GM23338 (cell line): Measurements from ENCODE around the gene CCDC69. TPM values are rescaled to one million over a fixed set of nuclear protein-coding genes. Genes with fewer than 3 reads are reported as not detected.

Source experiments
- ATAC-seq: fragments of 200-7000 bp; cut with Tn5 transposase; 3 replicates; pipeline ENCODE4 v1.9.1; 2020
- DNase-seq: peaks from one replicate; pipeline ENCODE4 v3.0.0-alpha.2; 2015; ENCODE audit warnings: low spot score
- H2AFZ ChIP-seq: fragments of 200-600 bp; sonication (generic); 2 replicates; pipeline ENCODE4 v1.8.0; 2016; ENCODE audit warnings: antibody characterized with exemption, mild to moderate bottlenecking, moderate library complexity
- H3F3A ChIP-seq: fragments of 200-600 bp; sonication (generic); replicated peaks from 2 replicates; pipeline ENCODE4 v1.8.0; 2017; ENCODE audit warnings: antibody characterized with exemption, mixed run types, low read depth
- H3K27ac ChIP-seq: fragments of 200-600 bp; sonication (generic); 2 replicates; pipeline ENCODE4 v1.6.1; 2016; ENCODE audit warnings: low read depth
- H3K27me3 ChIP-seq: fragments of 200-600 bp; sonication (generic); 2 replicates; pipeline ENCODE4 v1.8.0; 2016; ENCODE audit warnings: mild to moderate bottlenecking, mixed run types, moderate library complexity; ENCODE audit not compliant: insufficient read depth
- H3K36me3 ChIP-seq: fragments of 200-600 bp; sonication (generic); 2 replicates; pipeline ENCODE4 v1.8.0; 2016; ENCODE audit warnings: mild to moderate bottlenecking; ENCODE audit not compliant: insufficient read depth
- H3K4me1 ChIP-seq: fragments of 200-600 bp; sonication (generic); 2 replicates; pipeline ENCODE4 v1.8.0; 2016; ENCODE audit warnings: mild to moderate bottlenecking, moderate library complexity; ENCODE audit not compliant: insufficient read depth
- H3K4me2 ChIP-seq: fragments of 200-600 bp; sonication (generic); 2 replicates; pipeline ENCODE4 v1.7.1; 2017; ENCODE audit warnings: mixed run types
- H3K4me3 ChIP-seq: fragments of 200-600 bp; sonication (generic); 2 replicates; pipeline ENCODE4 v1.6.1; 2016; ENCODE audit warnings: mixed run types
- H3K79me2 ChIP-seq: fragments of 200-600 bp; sonication (generic); replicated peaks from 2 replicates; pipeline ENCODE4 v1.8.0; 2017; ENCODE audit warnings: mild to moderate bottlenecking; ENCODE audit not compliant: insufficient read depth
- H3K9me2 ChIP-seq: fragments of 200-600 bp; sonication (generic); 2 replicates; pipeline ENCODE4 v1.8.0; 2017; ENCODE audit not compliant: insufficient read depth
- H4K20me1 ChIP-seq: fragments of 200-600 bp; sonication (generic); replicated peaks from 2 replicates; pipeline ENCODE4 v1.8.0; 2017; ENCODE audit warnings: mild to moderate bottlenecking; ENCODE audit not compliant: insufficient read depth
- H3K27ac Mint-ChIP-seq: 2 replicates; pipeline ENCODE4 v1.8.0; 2020; ENCODE audit warnings: inconsistent platforms, mild to moderate bottlenecking, moderate library complexity, mixed read lengths
- H3K27me3 Mint-ChIP-seq: 3 replicates; pipeline ENCODE4 v1.8.0; 2022; ENCODE audit warnings: low read depth, mild to moderate bottlenecking, moderate library complexity, mixed read lengths, inconsistent platforms; ENCODE audit not compliant: insufficient read depth, poor library complexity
- H3K36me3 Mint-ChIP-seq: 3 replicates; pipeline ENCODE4 v1.8.0; 2021; ENCODE audit warnings: low read depth, mild to moderate bottlenecking, inconsistent platforms, moderate library complexity, mixed read lengths
- H3K4me1 Mint-ChIP-seq: 3 replicates; pipeline ENCODE4 v1.8.0; 2020; ENCODE audit warnings: mild to moderate bottlenecking, inconsistent platforms, mixed read lengths
- H3K4me3 Mint-ChIP-seq: 3 replicates; pipeline ENCODE4 v1.8.0; 2021; ENCODE audit warnings: moderate library complexity, mild to moderate bottlenecking, inconsistent platforms, mixed read lengths
- H3K9me3 Mint-ChIP-seq: 3 replicates; pipeline ENCODE4 v1.8.0; 2020; ENCODE audit warnings: moderate library complexity, mild to moderate bottlenecking, inconsistent platforms, mixed read lengths
- CREB1 ChIP-seq: fragments of 250-450 bp; sonication (Bioruptor Pico); IDR thresholded peaks from 2 replicates; pipeline ENCODE4 v1.5.0; 2020; ENCODE audit warnings: low read depth, mild to moderate bottlenecking, moderate library complexity
- EZH2 ChIP-seq: fragments of 200-600 bp; sonication (generic); IDR thresholded peaks from one replicate; pipeline ENCODE4 v1.8.0; 2017; ENCODE audit warnings: antibody characterized with exemption, mild to moderate bottlenecking, low read depth; ENCODE audit not compliant: unreplicated experiment
- JUNB ChIP-seq: IDR thresholded peaks from one replicate; pipeline ENCODE4 v1.6.1; 2016; ENCODE audit warnings: antibody characterized with exemption; ENCODE audit not compliant: unreplicated experiment
- NANOG ChIP-seq: IDR thresholded peaks from 2 replicates; pipeline ENCODE4 v1.6.1; 2016; ENCODE audit warnings: antibody characterized with exemption, borderline replicate concordance
- ZNF114 ChIP-seq: fragments of 250-450 bp; sonication (Bioruptor Pico); IDR thresholded peaks from 2 replicates; pipeline ENCODE4 v1.5.0; 2020; ENCODE audit warnings: mild to moderate bottlenecking, moderate library complexity
- polyA plus RNA-seq: library from polyadenylated mRNA; unstranded; fragments of >200 nt; fragmentation: Nextera tagmentation; extraction: Ambion mirVana; gene quantifications from 2 replicates; pipeline ENCODE4 v1.2.1, GENCODE V29; 2016
- total RNA-seq: library from RNA; depleted of rRNA; stranded (reverse); fragments of >200 nt; shearing (Covaris generic); gene quantifications from 2 replicates; pipeline ENCODE4 v1.2.3, GENCODE V29; 2014
- TF ChIP-seq, protein P1 (sequence below): fragments of 250-450 bp; sonication (Bioruptor Pico); IDR thresholded peaks from 2 replicates; pipeline ENCODE4 v1.5.0; 2020; ENCODE audit warnings: mild to moderate bottlenecking, moderate library complexity
- TF ChIP-seq, protein P2 (sequence below): IDR thresholded peaks from 2 replicates; pipeline ENCODE4 v1.6.1; 2016; ENCODE audit warnings: antibody characterized with exemption

CCDC69 gene
- total and polyA plus RNA-seq, 2 experiments from 2014 or later, result 2.7 to 5.3 TPM

DNA sequence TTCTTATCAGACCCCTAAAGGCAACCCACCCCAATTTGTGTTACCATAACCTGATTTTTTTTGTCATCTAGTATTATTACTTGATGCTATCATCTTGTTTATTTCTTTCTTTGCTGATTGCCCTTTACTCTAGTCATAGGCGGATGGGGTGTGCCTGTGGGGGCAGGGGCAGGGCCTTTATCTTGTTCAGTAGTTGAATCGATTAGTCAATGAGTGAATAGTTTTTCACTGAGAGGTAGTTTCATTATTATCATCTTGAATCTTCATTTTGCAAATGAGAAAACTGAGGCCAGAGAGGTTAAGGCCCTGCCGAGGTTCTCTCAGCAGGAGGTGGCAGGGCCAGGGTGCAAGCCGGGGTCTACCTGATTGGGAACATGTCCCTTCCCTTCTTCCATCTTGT lies 19.7 kb upstream of the CCDC69 start:
- Mint-ChIP-seq H3K4me1 (peaks cover 25% of the 10 kb centered on the region), H3K36me3 (no peaks in the 10 kb centered on the region), H3K27ac (no peak overlapping the region), H3K4me3 (no peak overlapping the region), H3K27me3 (peaks cover 6% of the 10 kb centered on the region), H3K9me3 (no peaks in the 10 kb centered on the region; the same call in 2 of the 3 replicates)
- no peak overlapping the region for H3K4me2 ChIP-seq
- H4K20me1 ChIP-seq, result no peaks in the 10 kb centered on the region
- H3K4me3 ChIP-seq, result no peak overlapping the region
- no peak for TF ChIP-seq CREB1 (CRISPR knock-in tag)
- no peak for TF ChIP-seq EZH2
- TF ChIP-seq, protein P1, sequence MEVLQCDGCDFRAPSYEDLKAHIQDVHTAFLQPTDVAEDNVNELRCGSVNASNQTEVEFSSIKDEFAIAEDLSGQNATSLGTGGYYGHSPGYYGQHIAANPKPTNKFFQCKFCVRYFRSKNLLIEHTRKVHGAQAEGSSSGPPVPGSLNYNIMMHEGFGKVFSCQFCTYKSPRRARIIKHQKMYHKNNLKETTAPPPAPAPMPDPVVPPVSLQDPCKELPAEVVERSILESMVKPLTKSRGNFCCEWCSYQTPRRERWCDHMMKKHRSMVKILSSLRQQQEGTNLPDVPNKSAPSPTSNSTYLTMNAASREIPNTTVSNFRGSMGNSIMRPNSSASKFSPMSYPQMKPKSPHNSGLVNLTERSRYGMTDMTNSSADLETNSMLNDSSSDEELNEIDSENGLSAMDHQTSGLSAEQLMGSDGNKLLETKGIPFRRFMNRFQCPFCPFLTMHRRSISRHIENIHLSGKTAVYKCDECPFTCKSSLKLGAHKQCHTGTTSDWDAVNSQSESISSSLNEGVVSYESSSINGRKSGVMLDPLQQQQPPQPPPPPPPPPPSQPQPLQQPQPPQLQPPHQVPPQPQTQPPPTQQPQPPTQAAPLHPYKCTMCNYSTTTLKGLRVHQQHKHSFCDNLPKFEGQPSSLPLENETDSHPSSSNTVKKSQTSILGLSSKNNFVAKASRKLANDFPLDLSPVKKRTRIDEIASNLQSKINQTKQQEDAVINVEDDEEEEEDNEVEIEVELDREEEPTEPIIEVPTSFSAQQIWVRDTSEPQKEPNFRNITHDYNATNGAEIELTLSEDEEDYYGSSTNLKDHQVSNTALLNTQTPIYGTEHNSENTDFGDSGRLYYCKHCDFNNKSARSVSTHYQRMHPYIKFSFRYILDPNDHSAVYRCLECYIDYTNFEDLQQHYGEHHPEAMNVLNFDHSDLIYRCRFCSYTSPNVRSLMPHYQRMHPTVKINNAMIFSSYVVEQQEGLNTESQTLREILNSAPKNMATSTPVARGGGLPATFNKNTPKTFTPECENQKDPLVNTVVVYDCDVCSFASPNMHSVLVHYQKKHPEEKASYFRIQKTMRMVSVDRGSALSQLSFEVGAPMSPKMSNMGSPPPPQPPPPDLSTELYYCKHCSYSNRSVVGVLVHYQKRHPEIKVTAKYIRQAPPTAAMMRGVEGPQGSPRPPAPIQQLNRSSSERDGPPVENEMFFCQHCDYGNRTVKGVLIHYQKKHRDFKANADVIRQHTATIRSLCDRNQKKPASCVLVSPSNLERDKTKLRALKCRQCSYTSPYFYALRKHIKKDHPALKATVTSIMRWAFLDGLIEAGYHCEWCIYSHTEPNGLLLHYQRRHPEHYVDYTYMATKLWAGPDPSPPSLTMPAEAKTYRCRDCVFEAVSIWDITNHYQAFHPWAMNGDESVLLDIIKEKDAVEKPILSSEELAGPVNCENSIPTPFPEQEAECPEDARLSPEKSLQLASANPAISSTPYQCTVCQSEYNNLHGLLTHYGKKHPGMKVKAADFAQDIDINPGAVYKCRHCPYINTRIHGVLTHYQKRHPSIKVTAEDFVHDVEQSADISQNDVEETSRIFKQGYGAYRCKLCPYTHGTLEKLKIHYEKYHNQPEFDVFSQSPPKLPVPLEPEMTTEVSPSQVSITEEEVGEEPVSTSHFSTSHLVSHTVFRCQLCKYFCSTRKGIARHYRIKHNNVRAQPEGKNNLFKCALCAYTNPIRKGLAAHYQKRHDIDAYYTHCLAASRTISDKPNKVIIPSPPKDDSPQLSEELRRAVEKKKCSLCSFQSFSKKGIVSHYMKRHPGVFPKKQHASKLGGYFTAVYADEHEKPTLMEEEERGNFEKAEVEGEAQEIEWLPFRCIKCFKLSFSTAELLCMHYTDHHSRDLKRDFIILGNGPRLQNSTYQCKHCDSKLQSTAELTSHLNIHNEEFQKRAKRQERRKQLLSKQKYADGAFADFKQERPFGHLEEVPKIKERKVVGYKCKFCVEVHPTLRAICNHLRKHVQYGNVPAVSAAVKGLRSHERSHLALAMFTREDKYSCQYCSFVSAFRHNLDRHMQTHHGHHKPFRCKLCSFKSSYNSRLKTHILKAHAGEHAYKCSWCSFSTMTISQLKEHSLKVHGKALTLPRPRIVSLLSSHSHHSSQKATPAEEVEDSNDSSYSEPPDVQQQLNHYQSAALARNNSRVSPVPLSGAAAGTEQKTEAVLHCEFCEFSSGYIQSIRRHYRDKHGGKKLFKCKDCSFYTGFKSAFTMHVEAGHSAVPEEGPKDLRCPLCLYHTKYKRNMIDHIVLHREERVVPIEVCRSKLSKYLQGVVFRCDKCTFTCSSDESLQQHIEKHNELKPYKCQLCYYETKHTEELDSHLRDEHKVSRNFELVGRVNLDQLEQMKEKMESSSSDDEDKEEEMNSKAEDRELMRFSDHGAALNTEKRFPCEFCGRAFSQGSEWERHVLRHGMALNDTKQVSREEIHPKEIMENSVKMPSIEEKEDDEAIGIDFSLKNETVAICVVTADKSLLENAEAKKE (CRISPR knock-in tag), result no peak
- no peak for TF ChIP-seq ZNF114 (CRISPR knock-in tag)
- no peak for TF ChIP-seq JUNB
- no peak for TF ChIP-seq NANOG
- TF ChIP-seq, protein P2, sequence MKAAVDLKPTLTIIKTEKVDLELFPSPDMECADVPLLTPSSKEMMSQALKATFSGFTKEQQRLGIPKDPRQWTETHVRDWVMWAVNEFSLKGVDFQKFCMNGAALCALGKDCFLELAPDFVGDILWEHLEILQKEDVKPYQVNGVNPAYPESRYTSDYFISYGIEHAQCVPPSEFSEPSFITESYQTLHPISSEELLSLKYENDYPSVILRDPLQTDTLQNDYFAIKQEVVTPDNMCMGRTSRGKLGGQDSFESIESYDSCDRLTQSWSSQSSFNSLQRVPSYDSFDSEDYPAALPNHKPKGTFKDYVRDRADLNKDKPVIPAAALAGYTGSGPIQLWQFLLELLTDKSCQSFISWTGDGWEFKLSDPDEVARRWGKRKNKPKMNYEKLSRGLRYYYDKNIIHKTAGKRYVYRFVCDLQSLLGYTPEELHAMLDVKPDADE, result no peak
- H3K4me1 ChIP-seq, result peaks cover 13% of the 10 kb centered on the region
- H2AFZ ChIP-seq, result no peak overlapping the region
- H3K27ac ChIP-seq, result no peak overlapping the region
- no peaks in the 10 kb centered on the region for H3K79me2 ChIP-seq
- H3F3A ChIP-seq, result no peaks in the 10 kb centered on the region
- no peaks in the 10 kb centered on the region for H3K9me2 ChIP-seq
- H3K36me3 ChIP-seq, result no peaks in the 10 kb centered on the region
- no peak for ATAC-seq
- DNase-seq, result no peak
- H3K27me3 ChIP-seq, result no peaks in the 10 kb centered on the region
